ENCODE measurements around the gene RNPEPL1.

The RNPEPL1 gene

DNA sequence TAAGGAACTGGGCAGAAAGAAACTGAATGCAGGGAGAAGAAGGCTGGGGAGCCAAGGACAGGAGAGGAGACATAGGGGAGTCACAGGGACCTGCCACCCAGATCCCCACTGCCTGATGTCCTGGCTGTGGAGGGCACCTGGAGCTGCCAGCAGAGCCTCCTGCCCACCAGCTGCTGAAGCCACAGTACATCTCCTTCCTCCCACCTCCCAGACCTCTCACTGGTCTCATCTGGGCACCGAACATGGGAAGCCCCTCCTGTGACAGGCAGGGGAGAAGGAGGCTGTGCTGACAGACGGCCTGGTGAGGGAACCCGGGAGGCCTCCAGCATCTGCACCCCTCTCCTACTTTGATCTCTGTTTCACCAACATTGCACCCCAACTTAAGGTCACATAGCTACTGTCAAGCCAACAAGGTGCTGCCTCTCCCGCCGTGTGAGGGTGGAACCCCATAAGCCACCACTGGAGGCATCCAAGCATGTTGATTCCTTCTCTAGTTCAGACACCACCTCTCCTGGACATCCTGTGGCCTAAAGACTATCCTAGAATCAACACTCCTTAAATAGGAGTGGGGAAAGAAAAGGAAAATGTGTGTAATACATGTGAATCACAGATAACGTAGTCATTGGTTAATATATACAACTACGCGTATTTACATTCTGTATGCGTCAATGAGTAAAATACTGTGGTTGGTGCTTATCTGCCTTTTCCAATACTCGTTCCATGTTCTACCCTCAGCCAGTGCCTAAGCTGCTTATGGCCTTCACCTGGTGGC is 3.5 kb upstream of the RNPEPL1 start:
- Histone ChIP-seq H2BK120ac (ENCODE audit: low read depth, low read length) (no peak overlapping the region), H2BK15ac (replicated peaks; ENCODE audit: low read depth) (no peak overlapping the region), H3K56ac (ENCODE audit: low read length) (no peak overlapping the region), H4K5ac (ENCODE audit: low read length) (no peak overlapping the region), H3K4me2 (ENCODE audit: low read length) (no peak overlapping the region), H2BK5ac (ENCODE audit: low read length) (no peak overlapping the region), H3K4me1 (ENCODE audit: control insufficient read depth, low read depth, low read length) (peaks cover under 1% of the 10 kb centered on the region), H3K27ac (ENCODE audit: low read depth, low read length) (no peak overlapping the region), H4K8ac (ENCODE audit: low read depth, low read length) (no peak overlapping the region), H3K18ac (ENCODE audit: low read length) (no peak overlapping the region), H3K36me3 (ENCODE audit: control insufficient read depth, insufficient read depth, low read length) (no peaks in the 10 kb centered on the region), H3K4ac (ENCODE audit: low read depth, low read length) (no peak overlapping the region), H3K23ac (ENCODE audit: low read length) (no peak overlapping the region), H3K79me2 (ENCODE audit: control insufficient read depth, insufficient read depth, low read length) (no peaks in the 10 kb centered on the region), H3K79me1 (ENCODE audit: low read length) (no peaks in the 10 kb centered on the region), H3K4me3 (ENCODE audit: low read length) (no peak overlapping the region), H3K27me3 (ENCODE audit: insufficient read depth, low read length, poor library complexity) (no peaks in the 10 kb centered on the region), H2AK5ac (ENCODE audit: low read length) (no peak overlapping the region), H3K9ac (ENCODE audit: low read length) (no peak overlapping the region)
- no peak for DNase-seq
- no CpG with 5 or more reads among the region's 10 CpGs for WGBS (ENCODE audit: extremely low coverage, insufficient coverage, low lambda C conversion rate)

DNA sequence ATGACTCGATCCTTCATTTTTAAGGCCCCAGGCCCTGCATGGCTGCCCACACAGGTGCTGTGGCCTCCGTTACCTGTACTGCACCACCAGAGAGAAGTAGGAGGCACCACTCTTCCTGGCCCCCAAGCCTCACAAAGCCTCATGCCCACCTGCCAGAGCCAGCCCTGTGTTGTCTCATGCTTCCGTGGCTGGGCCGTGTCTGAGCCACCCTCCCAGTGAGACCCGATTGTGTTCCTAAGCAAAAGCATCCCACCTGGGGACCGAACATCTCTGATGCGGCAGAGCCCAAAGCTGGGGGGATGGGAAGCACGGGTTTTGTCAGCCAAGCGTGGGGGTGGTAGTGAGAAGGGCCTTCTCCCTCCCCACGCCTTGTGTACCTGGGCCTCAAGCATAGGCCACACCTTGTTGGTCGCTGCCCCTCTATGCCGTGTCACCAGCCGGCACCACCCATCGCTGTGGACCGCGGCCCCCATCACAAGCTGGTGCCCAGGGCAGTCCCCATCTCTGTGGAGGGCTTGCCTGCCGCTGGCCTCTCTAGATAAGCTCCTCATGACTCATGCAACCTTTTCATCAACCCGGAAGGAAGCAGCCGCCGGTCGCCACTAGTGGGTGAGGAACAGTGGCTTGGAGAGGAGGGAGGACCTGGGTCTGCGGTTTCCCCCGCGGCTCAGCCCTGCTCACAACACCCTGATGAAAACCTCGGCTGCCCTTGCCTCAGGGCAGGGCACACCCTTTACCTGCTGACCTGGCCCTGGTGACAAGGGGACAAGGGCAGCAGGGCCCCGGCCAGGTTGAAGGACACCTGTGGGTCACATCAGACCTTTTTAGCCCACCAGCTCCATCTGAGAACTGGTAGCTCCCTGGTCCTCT is 2.7 kb upstream of the RNPEPL1 start:
- Histone ChIP-seq H4K5ac (ENCODE audit: low read length) (no peak overlapping the region), H2BK120ac (ENCODE audit: low read depth, low read length) (no peak overlapping the region), H3K27me3 (ENCODE audit: insufficient read depth, low read length, poor library complexity) (no peaks in the 10 kb centered on the region), H4K8ac (ENCODE audit: low read depth, low read length) (no peak overlapping the region), H2BK15ac (replicated peaks; ENCODE audit: low read depth) (no peak overlapping the region), H3K79me1 (ENCODE audit: low read length) (no peaks in the 10 kb centered on the region), H2AK5ac (ENCODE audit: low read length) (no peak overlapping the region), H2BK5ac (ENCODE audit: low read length) (no peak overlapping the region), H3K4ac (ENCODE audit: low read depth, low read length) (no peak overlapping the region), H3K4me3 (ENCODE audit: low read length) (no peak overlapping the region), H3K79me2 (ENCODE audit: control insufficient read depth, insufficient read depth, low read length) (no peaks in the 10 kb centered on the region), H3K4me2 (ENCODE audit: low read length) (no peak overlapping the region), H3K18ac (ENCODE audit: low read length) (peak overlapping the region; percentile 3), H3K36me3 (ENCODE audit: control insufficient read depth, insufficient read depth, low read length) (no peaks in the 10 kb centered on the region), H3K9ac (ENCODE audit: low read length) (peak overlapping the region; percentile 37), H3K23ac (ENCODE audit: low read length) (no peak overlapping the region), H3K4me1 (ENCODE audit: control insufficient read depth, low read depth, low read length) (no peaks in the 10 kb centered on the region), H3K56ac (ENCODE audit: low read length) (peak overlapping the region; percentile 66), H3K27ac (ENCODE audit: low read depth, low read length) (no peak overlapping the region)
- no CpG with 5 or more reads among the region's 26 CpGs for WGBS (ENCODE audit: extremely low coverage, insufficient coverage, low lambda C conversion rate)
- DNase-seq, result no peak

DNA sequence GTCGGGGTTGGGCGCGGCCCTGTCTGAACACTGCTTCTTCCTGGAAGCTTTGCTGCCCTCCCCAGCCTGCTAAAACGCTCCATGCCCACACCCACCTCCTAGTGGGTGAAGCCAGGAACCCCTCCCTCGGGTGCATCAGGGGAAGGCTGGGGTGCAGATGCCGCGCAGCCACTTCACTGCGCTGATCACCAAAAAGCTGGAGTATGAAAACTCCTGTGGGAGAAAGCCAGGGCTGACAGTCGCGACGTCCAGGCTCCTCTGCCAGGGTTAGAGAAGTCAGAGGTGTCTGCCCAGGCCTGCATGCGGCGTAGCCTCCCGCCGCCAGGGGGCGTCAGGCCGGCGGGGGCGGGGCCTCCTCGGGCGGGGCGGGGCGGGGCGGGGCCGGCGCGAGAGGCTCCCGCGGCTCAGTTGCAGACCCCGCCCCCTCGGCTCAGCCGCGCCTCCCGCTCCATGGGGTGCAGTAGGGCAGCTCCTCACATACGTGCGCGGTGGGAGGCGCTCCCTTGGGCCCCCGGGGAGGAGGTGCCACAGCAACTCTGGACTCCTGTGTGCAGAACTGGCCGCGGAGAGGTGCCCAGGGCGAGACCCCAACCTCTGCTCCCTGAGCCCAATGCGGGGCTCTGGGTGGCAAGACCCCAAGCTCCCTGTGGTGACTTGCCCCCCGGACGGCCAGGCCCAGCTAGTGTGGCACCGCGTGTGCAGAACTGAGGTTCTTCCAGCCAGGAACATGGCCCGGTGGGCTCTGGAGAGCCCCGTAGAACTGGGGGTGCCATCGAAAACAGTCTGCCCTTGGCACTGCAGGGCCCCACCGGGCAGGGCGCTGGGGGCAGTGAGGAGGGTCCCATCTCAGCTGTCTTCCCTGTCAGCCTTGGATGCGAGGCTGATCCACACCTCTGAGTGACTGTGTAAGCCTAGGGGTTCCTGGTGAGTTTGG is 1.8 kb upstream of the RNPEPL1 start:
- Histone ChIP-seq H4K5ac (ENCODE audit: low read length) (no peak overlapping the region), H3K9ac (ENCODE audit: low read length) (peak overlapping the region; percentile 37), H3K27me3 (ENCODE audit: insufficient read depth, low read length, poor library complexity) (no peaks in the 10 kb centered on the region), H2BK5ac (ENCODE audit: low read length) (no peak overlapping the region), H3K4me3 (ENCODE audit: low read length) (no peak overlapping the region), H3K36me3 (ENCODE audit: control insufficient read depth, insufficient read depth, low read length) (no peaks in the 10 kb centered on the region), H2BK15ac (replicated peaks; ENCODE audit: low read depth) (no peak overlapping the region), H3K79me2 (ENCODE audit: control insufficient read depth, insufficient read depth, low read length) (no peaks in the 10 kb centered on the region), H3K4ac (ENCODE audit: low read depth, low read length) (no peak overlapping the region), H3K27ac (ENCODE audit: low read depth, low read length) (no peak overlapping the region), H3K4me2 (ENCODE audit: low read length) (no peak overlapping the region), H3K4me1 (ENCODE audit: control insufficient read depth, low read depth, low read length) (no peaks in the 10 kb centered on the region), H2BK120ac (ENCODE audit: low read depth, low read length) (no peak overlapping the region), H4K8ac (ENCODE audit: low read depth, low read length) (no peak overlapping the region), H3K18ac (ENCODE audit: low read length) (peak overlapping the region; percentile 3), H3K23ac (ENCODE audit: low read length) (peak overlapping the region; percentile 66), H3K79me1 (ENCODE audit: low read length) (no peaks in the 10 kb centered on the region), H3K56ac (ENCODE audit: low read length) (peak overlapping the region; percentile 66), H2AK5ac (ENCODE audit: low read length) (peak overlapping the region; percentile 51)
- DNase-seq, result peak; percentile 71
- WGBS (ENCODE audit: extremely low coverage, insufficient coverage, low lambda C conversion rate), result no CpG with 5 or more reads among the region's 53 CpGs

DNA sequence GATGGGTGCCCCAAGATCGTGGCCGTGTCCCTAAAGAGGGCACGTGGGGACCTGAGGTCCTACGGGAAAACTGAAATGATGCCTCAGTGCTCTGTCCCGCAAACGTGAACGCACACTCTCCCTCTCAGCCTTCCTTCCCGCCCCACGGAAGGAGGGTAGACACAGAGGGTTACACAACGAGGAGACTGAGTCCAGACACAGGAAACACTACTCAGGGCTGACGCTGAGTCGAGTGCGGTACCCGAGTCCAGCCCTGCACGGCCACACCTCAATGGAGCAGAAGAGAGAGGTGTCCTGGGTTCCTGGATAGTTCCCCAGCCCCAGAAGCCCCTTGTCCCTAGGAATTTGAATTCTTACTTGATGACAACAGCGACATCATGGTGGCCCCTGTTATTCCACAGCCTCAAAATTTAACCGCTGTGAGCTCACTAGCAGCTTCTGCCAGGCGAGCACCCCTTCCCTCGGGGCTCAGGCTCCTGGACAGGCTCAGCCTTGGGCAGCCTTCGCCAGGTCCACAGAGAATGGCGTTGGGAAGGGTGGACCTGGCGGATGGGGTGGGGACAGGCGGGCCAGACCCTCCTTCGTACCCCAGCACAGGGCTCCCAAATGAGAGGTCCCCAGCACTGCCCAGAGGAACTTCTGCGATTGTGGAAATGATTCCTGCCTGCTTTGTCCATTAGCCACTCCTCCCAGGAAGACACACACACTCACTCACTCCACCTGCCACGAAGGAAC is 980 bp upstream of the RNPEPL1 start:
- no peak for DNase-seq
- no CpG with 5 or more reads among the region's 26 CpGs for WGBS (ENCODE audit: extremely low coverage, insufficient coverage, low lambda C conversion rate)
- H3K4me2 ChIP-seq (ENCODE audit: low read length), result peak overlapping the region; percentile 45

More for the DNA sequence above, 980 bp upstream of the RNPEPL1 start:
- no peak overlapping the region for H3K9ac ChIP-seq (ENCODE audit: low read length)
- H2BK120ac ChIP-seq (ENCODE audit: low read depth, low read length), result no peak overlapping the region
- H3K36me3 ChIP-seq (ENCODE audit: control insufficient read depth, insufficient read depth, low read length), result no peaks in the 10 kb centered on the region
- H3K56ac ChIP-seq (ENCODE audit: low read length), result peak overlapping the region; percentile 67
- no peak overlapping the region for H3K27ac ChIP-seq (ENCODE audit: low read depth, low read length)
- H3K79me2 ChIP-seq (ENCODE audit: control insufficient read depth, insufficient read depth, low read length), result no peaks in the 10 kb centered on the region
- peak overlapping the region; percentile 66 for H3K23ac ChIP-seq (ENCODE audit: low read length)
- H3K4me1 ChIP-seq (ENCODE audit: control insufficient read depth, low read depth, low read length), result no peaks in the 10 kb centered on the region
- H3K4ac ChIP-seq (ENCODE audit: low read depth, low read length), result no peak overlapping the region
- H2BK5ac ChIP-seq (ENCODE audit: low read length), result no peak overlapping the region
- no peak overlapping the region for H2BK15ac ChIP-seq (replicated peaks; ENCODE audit: low read depth)
- H3K4me3 ChIP-seq (ENCODE audit: low read length), result no peak overlapping the region
- no peak overlapping the region for H4K5ac ChIP-seq (ENCODE audit: low read length)
- no peaks in the 10 kb centered on the region for H3K79me1 ChIP-seq (ENCODE audit: low read length)
- H4K8ac ChIP-seq (ENCODE audit: low read depth, low read length), result no peak overlapping the region
- H3K18ac ChIP-seq (ENCODE audit: low read length), result no peak overlapping the region
- H3K27me3 ChIP-seq (ENCODE audit: insufficient read depth, low read length, poor library complexity), result no peaks in the 10 kb centered on the region
- H2AK5ac ChIP-seq (ENCODE audit: low read length), result peak overlapping the region; percentile 51
